Cardiac muscle cell (in vitro differentiated cells and primary cell): ENCODE data around the gene SLC7A14. TPM values are rescaled to one million over a fixed set of nuclear protein-coding genes. Genes with fewer than 3 reads are reported as not detected.

ENCODE experiments used
- DNase-seq, 2 donors: peaks; one replicate each; pipeline versions ENCODE4 v3.0.0 to v3.0.0-alpha.2; 2010 to 2017; ENCODE audit warnings: low read depth in 1 of 2, low spot score in 1 of 2
- H3K27ac ChIP-seq: fragments of 200-600 bp; sonication (generic); 2 replicates; pipeline ENCODE4 v1.5.1; 2016
- H3K27me3 ChIP-seq: fragments of 200-600 bp; sonication (generic); 2 replicates; pipeline ENCODE4 v1.6.0; 2016; ENCODE audit warnings: control low read depth
- H3K36me3 ChIP-seq: fragments of 200-600 bp; sonication (generic); 2 replicates; pipeline ENCODE4 v1.5.1; 2016; ENCODE audit warnings: control low read depth
- H3K4me1 ChIP-seq: fragments of 200-600 bp; sonication (generic); 2 replicates; pipeline ENCODE4 v1.8.1; 2017; ENCODE audit warnings: low read depth, mild to moderate bottlenecking, mixed run types
- H3K4me3 ChIP-seq: fragments of 200-600 bp; sonication (generic); 2 replicates; pipeline ENCODE4 v1.5.1; 2016; ENCODE audit warnings: mild to moderate bottlenecking
- H3K9me3 ChIP-seq: fragments of 200-600 bp; sonication (generic); 2 replicates; pipeline ENCODE4 v1.5.1; 2017; ENCODE audit warnings: low read depth, mild to moderate bottlenecking, control low read depth
- CTCF ChIP-seq: IDR thresholded peaks from 2 replicates; pipeline ENCODE4 v1.5.1; 2012; ENCODE audit warnings: low read depth, mild to moderate bottlenecking, low read length
- polyA plus RNA-seq: library from polyadenylated mRNA; unstranded; fragments of >200 nt; fragmentation: Nextera tagmentation; extraction: Ambion mirVana; gene quantifications from 2 replicates; pipeline ENCODE4 v1.2.1, GENCODE V29; 2016
- total RNA-seq: library from RNA; depleted of rRNA; stranded (reverse); fragments of >200 nt; gene quantifications from 2 replicates; pipeline ENCODE4 v1.2.3, GENCODE V29; 2016

SLC7A14 gene
- total and polyA plus RNA-seq, 2 experiments from 2014 or later: not detected

- H3K36me3 ChIP-seq: no peaks in the 10 kb centered on the region
- no peak for TF ChIP-seq CTCF
- no peaks in the 10 kb centered on the region for H3K9me3 ChIP-seq
- no peak overlapping the region for H3K4me3 ChIP-seq
- H3K27ac ChIP-seq: no peak overlapping the region
- no peaks in the 10 kb centered on the region for H3K4me1 ChIP-seq
- no peak for DNase-seq
- no peaks in the 10 kb centered on the region for H3K27me3 ChIP-seq
Measured at GRCh38 chr3:170450039-170450438, 135.8 kb downstream of the SLC7A14 start.

GRCh38 chr3:170448584-170448983 is 137.3 kb downstream of the SLC7A14 start:
- H3K9me3 ChIP-seq: no peaks in the 10 kb centered on the region
- no peaks in the 10 kb centered on the region for H3K36me3 ChIP-seq
- no peak for DNase-seq
- H3K27me3 ChIP-seq: no peaks in the 10 kb centered on the region
- no peaks in the 10 kb centered on the region for H3K4me1 ChIP-seq
- no peak overlapping the region for H3K27ac ChIP-seq
- no peak overlapping the region for H3K4me3 ChIP-seq
- no peak for TF ChIP-seq CTCF

GRCh38 chr3:170443457-170443856 is 142.4 kb downstream of the SLC7A14 start:
- H3K9me3 ChIP-seq: no peaks in the 10 kb centered on the region
- no peak for TF ChIP-seq CTCF
- H3K27ac ChIP-seq: no peak overlapping the region
- no peak for DNase-seq
- no peaks in the 10 kb centered on the region for H3K4me1 ChIP-seq
- H3K36me3 ChIP-seq: no peaks in the 10 kb centered on the region
- no peaks in the 10 kb centered on the region for H3K27me3 ChIP-seq
- H3K4me3 ChIP-seq: no peak overlapping the region

- no peaks in the 10 kb centered on the region for H3K9me3 ChIP-seq
- no peak for TF ChIP-seq CTCF
- no peaks in the 10 kb centered on the region for H3K27me3 ChIP-seq
- no peaks in the 10 kb centered on the region for H3K36me3 ChIP-seq
- H3K27ac ChIP-seq: no peak overlapping the region
- H3K4me3 ChIP-seq: no peak overlapping the region
- H3K4me1 ChIP-seq: no peaks in the 10 kb centered on the region
- DNase-seq: peak in 1 of 2 donors; percentile 24
Measured at GRCh38 chr3:170442947-170443346, 142.9 kb downstream of the SLC7A14 start.

- Histone ChIP-seq H3K4me3 (no peak overlapping the region), H3K27me3 (no peaks in the 10 kb centered on the region), H3K4me1 (no peaks in the 10 kb centered on the region), H3K27ac (no peak overlapping the region), H3K36me3 (no peaks in the 10 kb centered on the region), H3K9me3 (no peaks in the 10 kb centered on the region)
- TF ChIP-seq CTCF: no peak
- no peak for DNase-seq
Measured at GRCh38 chr3:170441412-170441811, 144.5 kb downstream of the SLC7A14 start.

GRCh38 chr3:170440344-170440743 is 145.5 kb downstream of the SLC7A14 start:
- H3K27me3 ChIP-seq: no peaks in the 10 kb centered on the region
- H3K4me1 ChIP-seq: no peaks in the 10 kb centered on the region
- H3K4me3 ChIP-seq: no peak overlapping the region
- H3K36me3 ChIP-seq: no peaks in the 10 kb centered on the region
- peak in 1 of 2 donors; percentile 46 for DNase-seq
- H3K9me3 ChIP-seq: no peaks in the 10 kb centered on the region
- no peak for TF ChIP-seq CTCF
- H3K27ac ChIP-seq: no peak overlapping the region
